KBM-7 (cell line): Measurements from ENCODE around the gene DNAI4.
"Not testable (repeated sequence)": the region's sequence is repeated elsewhere in the genome, so short reads cannot be mapped to it uniquely, and the experiment has no call there.

Experiments
- DNase-seq: peaks from one replicate; pipeline ENCODE4 v3.0.0-alpha.2; 2015
- in situ Hi-C: fragments of 300-500 bp; cut with MboI; formaldehyde crosslinking; loops from 2 replicates; pipeline ENCODE4 v1.14.3; 2020; ENCODE audit warnings: low sequenced_read_pairs, low pct_unique_long_range_greater_than_20kb, mixed read lengths

DNAI4 gene

DNA sequence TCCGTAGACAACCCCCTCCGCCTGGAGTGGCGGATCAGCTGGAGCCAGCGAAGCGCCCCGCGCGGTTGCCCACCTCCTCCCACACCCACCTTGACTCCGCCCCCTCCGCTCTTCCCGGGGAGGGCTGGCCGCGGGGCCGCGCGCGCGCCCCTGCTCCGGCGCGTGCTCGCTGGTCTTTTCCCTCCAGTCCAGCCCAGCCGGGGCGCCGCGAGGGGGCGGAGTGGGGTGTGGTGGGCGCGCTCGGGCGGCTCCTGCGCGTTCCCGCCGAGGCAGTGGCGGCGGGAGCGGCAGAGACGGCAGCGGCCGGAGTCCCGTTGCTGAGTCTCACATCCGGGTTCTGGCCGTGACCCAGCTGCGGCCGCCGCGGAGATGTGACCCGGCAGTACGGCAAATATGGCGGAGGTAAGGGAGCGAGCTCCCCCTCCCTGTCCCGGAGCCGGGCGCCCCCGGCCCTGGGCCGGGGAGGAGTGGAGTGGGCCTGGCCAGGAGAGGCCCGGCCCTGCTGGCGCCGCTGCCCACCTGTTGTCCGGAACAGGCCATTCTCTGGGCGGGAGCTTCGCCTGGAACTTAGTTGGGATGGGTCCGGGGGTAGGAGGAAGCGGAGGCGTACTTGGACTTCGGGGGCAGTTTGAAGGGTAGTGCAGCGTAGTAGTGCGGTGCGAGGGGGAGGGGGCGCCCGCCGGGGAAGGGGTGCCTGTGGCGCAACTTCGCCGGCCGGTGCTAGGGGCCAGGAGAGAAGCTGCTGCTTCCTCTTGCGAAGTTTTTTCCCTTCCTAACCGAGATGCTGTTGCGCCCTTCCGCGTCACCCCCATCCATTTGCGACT lies 5.6 kb upstream of the DNAI4 start:
- in situ Hi-C loops: no loop called here
- DNase-seq: peak; percentile 98

DNA sequence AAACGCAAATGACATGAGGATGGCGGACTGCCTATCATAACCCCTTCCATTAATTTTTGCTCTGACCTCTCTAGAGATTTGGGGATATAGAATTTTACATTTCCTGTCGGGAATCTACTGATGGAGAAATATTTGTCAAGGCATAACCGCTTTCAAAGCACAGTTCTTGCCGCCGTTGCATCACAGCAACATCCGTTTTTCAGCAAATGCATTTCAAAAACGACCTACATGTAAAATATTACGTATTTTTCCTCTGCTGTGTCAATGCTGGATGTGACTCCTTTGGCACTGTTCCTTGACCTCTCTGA lies 5.0 kb upstream of the DNAI4 start:
- in situ Hi-C loops: no loop called here
- DNase-seq: no peak

DNA sequence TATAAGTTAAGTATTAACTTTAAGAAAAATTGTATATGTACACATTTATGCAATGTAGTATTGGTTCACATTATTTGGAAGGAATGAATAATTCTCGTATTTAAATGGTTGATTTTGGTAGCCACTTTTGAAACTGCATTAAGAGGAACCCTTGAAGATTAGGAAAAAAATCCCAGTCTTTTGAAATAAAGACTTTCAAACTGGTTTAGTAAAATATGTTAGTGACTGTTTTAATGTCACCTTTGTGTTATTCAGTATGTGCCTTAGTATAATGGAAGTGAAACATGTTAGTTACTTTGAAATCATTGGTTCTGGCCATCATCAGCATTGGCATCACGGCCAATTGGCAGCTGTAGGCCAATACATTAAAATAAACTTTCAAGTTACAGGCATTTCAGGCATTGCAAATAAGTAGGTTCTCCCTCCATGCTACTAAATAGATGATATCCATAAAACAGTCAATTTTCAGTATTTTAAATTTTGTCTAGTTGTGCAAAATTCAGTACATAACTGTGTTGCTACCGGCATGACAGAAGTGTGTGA lies 4.6 kb upstream of the DNAI4 start:
- no peak for DNase-seq

DNA sequence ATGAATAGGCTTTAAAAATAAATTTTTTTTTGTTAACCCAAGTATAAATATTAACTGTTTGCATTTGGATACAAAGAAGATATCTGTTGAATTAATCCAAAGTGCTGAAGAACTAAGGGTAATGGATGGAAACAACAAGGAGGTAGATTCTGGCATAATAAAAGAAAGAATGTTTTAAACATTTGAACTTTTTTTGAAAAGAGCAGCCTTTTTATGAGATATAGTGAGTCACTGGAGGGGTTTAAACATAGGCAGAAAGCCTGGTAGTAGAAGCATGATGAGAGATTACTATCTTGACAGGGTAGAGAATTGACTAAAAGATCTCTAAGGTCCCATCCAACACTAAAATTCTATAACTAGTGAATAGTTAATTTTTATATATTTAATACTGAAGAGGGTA lies 2.9 kb upstream of the DNAI4 start:
- no peak for DNase-seq
- in situ Hi-C loops: no loop called here

More for the DNA sequence above, 4.6 kb upstream of the DNAI4 start:
- in situ Hi-C loops: no loop called here

DNA sequence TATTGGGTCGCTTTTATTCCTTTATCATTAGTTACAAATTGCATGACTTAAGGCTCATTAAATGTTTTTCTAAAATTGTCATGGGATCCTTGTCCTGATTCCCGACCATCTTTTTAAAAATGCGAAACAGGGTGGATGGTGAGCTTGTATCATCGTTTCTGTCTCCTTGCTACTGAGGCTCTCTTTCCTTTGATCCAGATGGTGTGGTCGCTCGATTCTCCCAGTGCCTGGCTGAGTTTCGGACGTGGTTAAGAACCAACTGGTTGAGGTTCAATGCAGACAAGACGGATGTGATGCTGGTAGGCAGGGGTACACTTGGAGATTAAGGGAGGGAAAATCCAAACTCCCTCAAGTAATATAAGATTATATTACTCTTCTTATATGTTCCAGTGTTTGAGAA lies 1.3 kb upstream of the DNAI4 start:
- in situ Hi-C loops: no loop called here
- no peak for DNase-seq

DNA sequence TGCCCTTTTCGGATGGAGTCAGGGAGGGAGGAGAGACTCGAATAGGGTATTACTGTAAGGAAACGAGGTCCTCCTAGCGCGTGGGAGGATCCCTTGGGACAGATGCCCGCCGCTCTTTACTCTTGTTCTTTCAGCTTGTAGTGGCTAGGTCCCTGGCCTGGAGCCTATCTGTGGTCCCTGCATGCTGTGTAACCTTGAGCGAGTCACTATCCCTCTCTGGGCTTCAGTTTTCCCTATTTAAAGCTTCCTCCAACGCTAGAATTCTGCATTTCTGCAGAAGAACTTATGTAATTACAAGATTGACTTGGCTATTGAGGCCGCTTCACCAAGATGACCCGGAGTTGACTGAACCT lies 878 bp upstream of the DNAI4 start:
- in situ Hi-C loops: no loop called here
- DNase-seq: no peak

DNA sequence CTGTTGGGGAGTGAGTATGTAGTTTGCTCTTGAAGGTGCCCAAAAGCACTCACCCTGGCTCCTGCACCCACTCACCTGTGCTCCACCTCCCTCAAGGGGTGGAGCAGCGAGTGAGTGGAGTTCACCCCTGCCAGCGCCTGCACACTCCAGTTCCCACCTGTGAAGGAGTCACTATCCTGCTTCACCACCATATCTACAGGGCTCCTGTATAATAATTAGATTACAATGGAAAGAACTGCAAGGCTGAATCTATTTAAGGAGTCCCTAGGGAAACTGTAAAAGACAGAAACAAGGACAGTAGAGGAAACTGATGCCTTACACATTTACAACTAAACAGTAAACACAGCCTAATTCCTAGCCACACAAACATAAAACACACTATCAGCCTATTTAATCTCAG lies 4.1 kb downstream of the DNAI4 start:
- no peak for DNase-seq
- in situ Hi-C loops: no loop called here

DNA sequence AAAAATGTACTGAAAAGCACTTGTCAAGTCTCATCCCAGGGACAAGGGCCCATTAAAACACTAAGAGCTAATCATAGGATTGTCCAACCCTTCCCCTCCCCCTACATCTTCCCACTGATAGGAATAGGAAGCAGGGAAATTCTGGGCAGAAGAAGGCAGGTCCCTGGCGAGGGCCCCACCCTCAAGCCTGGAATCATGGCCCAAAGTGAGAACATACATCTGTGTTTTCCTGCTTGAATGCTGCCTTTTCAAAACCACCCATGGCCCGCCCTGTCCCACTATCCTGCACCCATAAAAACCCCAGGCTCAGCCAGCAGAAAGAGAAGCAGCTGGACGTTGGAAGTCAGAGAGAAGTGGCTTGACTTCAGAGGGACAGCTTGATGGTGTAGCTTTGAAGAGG lies 4.8 kb downstream of the DNAI4 start:
- in situ Hi-C loops: no loop called here
- DNase-seq: no peak

DNA sequence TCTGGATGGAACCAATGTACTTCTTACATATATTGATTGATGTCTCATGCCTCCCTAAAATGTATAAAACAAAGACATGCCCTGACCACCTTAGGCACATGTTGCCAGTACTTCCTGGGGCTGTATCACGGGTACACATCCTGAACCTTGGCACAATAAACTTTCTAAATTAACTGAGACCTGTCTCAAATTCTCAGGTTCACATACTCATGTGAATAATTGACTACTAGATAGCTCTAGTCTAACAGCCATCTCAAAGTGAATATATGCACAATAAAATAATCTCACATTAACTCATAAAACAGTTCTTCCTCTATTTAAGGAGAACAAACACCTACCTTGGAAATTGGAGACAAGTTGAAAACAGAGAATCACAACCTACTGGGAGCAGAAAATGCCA lies 5.6 kb downstream of the DNAI4 start:
- in situ Hi-C loops: no loop called here
- no peak for DNase-seq

DNA sequence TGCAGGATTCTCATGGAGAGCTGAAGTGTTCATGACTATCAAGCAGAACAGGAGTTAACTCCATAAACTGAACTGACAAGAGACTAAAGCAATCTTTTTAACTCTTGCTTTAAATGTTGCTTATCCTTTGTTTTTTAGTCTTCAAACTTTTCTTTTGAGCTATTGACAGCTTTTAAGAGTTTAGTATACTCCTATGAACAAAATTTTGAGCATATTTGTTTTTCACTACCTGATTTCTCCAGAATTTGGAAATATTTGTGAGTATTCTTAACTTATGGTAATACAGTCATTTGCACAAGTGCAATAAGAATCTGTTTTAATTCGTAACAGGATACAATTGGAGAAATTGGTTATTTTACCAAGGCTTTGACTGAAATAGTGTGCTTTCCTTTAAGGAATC lies 7.2 kb downstream of the DNAI4 start:
- no peak for DNase-seq

DNA sequence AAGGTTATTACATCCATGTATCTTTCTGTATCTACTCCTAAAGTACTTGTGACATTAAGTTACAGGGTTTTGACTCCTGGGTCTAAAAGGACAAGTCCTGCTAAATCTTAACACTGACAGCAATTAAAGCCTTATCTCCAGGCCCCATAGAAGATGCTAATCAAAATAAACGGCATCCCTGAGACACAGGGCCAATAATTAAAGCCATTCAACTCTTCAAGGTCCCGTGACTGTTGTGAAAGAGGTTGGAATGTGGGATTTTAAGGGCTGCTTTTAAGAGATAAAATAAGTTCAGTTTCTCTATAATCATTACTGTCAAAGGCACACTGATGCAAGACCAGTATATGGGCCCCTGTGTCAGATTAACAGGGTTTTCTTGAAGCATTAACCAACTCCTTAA lies 8.3 kb downstream of the DNAI4 start:
- DNase-seq: peak; percentile 35
- in situ Hi-C loops: no loop called here

More for the DNA sequence above, 7.2 kb downstream of the DNAI4 start:
- in situ Hi-C loops: no loop called here

DNA sequence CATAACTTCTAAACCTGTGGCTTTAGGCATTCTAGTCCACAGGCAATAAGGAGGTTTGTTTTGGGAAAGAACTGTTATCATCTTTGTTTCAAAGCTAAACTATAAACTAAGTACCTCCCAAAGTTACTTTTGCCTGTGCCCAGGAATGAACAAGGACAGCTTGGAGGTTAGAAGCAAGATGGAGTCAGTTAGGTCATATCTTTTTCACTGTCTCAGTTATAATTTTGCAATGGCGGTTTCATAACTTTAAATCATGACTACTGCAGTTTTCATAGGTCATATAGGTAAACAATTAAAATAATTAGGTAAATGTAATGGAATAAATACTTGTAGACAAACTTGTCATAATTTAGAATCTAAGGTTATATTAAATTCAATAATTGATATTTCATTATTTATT lies 9.5 kb downstream of the DNAI4 start:
- DNase-seq, in situ Hi-C loops: not testable (repeated sequence)

DNA sequence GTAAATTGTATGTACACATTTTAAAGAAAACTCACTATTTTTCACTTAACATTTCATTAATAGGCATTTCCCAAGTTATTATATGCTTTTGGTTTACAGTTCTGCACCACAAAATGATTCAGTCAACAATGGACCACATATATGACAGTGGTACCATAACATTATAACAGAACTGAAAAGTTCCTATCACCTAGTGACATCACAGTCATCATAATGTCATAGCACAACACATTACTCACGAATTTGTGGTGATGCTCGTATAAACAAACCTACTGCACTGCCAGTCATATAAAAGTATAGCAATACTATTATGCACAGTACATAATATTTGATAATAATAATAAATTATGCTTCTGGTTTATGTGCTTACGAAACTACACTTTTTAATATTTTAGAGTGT lies 30.9 kb downstream of the DNAI4 start:
- in situ Hi-C loops: no loop called here

DNA sequence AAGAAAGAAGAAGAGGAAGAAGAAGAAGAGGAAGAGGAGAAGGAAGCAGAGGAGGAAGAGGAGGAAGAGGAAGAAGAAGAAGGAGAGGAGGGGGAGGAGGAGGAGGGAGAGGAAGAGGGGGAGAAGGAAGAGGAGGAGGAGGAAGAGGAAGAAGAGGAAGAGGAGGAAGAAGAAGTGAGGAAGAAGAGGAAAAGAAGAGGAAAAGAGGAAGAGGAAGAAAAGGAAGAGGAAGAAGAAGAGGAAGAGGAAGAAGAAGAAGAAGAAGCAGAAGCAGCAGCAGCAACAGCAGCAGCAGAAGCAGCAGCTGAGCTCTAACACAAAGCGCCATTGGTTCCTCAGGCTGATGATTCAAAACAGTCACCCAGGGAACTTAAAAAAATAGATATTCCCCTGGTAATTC lies 34.0 kb downstream of the DNAI4 start:
- in situ Hi-C loops: no loop called here
- DNase-seq: no peak

More for the DNA sequence above, 30.9 kb downstream of the DNAI4 start:
- DNase-seq: no peak

DNA sequence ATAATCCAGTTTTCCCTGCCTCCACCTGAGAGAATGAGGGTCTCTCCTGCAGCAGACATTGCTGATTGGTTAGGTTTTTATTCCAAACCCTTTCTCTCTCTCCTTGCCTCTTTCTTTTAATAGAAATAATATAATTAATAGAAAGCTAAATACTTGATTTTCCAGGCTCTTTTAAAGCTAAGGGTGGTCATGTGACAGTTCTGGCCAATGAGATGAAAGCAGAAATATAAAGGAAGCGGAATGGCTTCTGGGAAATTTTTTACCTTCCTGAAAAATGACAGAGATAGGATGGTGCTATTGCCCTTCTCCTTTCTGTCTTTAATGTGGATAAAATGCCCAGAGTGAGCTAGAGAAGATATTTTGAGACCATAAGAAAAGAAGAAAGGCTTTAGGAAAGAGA lies 35.6 kb downstream of the DNAI4 start:
- in situ Hi-C loops: no loop called here
- no peak for DNase-seq

DNA sequence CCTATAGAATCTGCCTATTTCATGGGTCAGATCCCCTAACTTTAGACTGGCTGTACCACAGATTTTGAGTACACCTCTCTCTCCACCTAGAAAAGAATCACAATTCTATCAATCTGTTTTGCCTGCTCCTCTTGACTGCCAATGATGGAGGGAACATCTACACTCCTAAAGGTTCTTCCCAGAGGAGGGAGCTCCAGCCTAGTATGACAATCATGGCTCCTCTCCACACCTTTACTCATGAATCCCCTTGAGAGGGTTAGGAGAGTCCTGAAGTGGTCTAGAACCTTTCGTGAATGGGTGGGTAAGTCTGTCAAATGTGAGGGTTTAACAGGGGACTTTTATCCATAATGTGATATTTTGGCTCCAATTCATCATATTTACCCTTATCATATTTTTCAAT lies 48.0 kb downstream of the DNAI4 start:
- no peak for DNase-seq
- in situ Hi-C loops: no loop called here

DNA sequence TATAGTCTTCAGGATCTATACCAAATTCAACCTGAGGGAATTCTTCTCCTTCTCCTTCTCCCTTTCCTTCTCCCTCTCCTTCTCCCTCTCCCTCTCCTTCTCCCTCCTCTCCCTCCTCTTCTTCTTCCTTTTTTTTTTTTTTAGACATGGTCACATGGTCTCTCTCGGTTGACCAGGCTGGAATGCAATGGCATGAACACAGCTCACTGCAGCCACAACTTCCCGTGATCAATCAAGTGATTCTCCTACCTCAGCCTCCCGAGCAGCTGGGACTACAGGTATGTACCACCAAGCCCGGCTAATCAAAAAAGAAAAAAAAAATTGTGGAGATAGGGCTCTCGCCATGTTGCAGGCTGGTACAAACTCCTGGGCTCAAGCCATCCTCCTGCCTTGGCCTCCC lies 51.5 kb downstream of the DNAI4 start:
- DNase-seq: no peak
- in situ Hi-C loops: no loop called here

DNA sequence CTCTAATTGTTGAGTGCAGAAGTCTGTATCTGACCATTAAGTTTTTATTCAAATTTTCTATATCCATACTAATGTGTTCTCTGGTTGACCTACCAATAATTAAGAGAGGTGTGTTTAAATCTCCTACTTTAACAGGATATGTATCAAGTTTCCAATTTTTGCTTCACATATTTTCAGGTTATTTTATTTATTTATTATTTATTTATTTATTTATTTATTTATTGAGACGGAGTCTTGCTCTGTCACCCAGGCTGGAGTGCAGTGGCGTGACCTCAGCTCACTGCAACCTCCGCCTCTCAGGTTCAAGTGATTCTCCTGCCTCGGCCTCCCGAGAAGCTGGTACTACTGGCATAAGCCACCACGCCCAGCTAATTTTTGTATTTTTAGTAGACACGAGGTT lies 52.6 kb downstream of the DNAI4 start:
- in situ Hi-C loops, DNase-seq: not testable (repeated sequence)

DNA sequence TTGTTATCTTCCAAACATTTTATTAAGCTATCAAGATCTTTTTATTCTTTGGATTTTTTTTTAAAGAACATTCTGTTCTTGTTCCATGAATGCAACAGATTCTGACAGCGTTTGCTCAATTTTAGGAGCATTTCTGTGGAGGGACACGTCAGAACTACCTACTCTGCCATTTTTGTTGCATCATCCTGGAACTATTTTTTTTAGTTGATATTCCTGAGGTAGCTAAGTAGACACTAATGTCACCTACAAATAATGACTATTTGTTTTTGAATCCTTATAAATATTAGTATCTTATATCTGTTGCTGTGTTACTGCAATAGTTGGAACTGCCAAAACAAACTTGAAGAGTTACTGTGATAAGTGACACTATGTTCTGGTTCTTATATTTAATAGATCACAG lies 57.2 kb downstream of the DNAI4 start:
- in situ Hi-C loops: no loop called here
- no peak for DNase-seq

DNA sequence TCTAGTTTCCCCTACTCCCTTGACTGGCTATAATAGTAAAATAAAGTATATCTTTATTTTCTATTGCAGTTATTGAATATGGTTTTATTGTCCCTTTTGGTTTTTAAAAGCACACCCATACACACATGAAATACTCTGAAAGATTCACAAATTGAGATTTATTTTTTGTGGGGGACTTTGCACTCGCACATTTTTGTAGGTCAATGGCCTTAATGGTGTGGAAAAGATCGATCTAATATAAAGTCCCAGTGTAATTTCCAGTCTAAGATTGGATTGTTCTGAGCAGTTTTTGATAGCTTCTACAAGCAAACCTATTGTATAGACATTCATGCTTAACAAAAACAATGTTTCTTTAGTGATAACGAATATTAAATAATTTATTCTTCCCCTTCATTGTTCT lies 64.1 kb downstream of the DNAI4 start:
- in situ Hi-C loops: no loop called here

DNA sequence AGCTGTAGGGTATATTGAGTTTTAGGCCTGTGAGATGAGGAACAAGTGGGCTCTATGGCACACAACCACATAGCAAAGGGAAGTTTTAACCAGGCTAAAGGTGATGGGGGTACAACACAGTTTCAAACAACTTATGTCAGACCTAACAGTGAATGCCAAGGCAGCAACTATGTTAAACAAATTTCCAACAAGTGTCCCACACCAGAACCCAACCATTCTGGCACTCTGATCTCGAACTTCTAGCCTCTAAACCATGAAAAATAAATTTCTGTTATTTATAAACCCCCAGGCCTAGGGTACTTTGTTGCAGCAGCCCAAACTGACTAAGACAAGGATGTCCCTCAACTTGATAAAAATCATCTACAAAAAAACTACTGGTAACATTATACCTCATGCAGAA lies 71.3 kb downstream of the DNAI4 start:
- in situ Hi-C loops: no loop called here
- DNase-seq: no peak

More for the DNA sequence above, 64.1 kb downstream of the DNAI4 start:
- DNase-seq: no peak
